Neural progenitor cell (in vitro differentiated cells): ENCODE results near the gene CMTM1.

Experiments used
- CTCF ChIP-seq: fragments of 200-600 bp; sonication (generic); IDR thresholded peaks from 2 replicates; pipeline ENCODE4 v1.5.1; 2017; ENCODE audit warnings: antibody characterized with exemption, mild to moderate bottlenecking
- EZH2 ChIP-seq: fragments of 200-600 bp; sonication (generic); IDR thresholded peaks from 2 replicates; pipeline ENCODE4 v1.6.1; 2017; ENCODE audit warnings: antibody characterized with exemption, mild to moderate bottlenecking, moderate library complexity

GRCh38 chr16:66576296-66576695 is 10.1 kb downstream of the CMTM1 start:
- TF ChIP-seq CTCF = no peak
- no peak for TF ChIP-seq EZH2
